H9 (cell line): ENCODE measurements around the gene LRRC15. TPM values are rescaled to one million over a fixed set of nuclear protein-coding genes. Genes with fewer than 3 reads are reported as not detected.

ENCODE experiments used
- DNase-seq: peaks from one replicate; pipeline ENCODE4 v3.0.0-alpha.2; 2017
- H2AFZ ChIP-seq: one replicate; pipeline ENCODE4 v1.6.1; 2013; ENCODE audit warnings: mild to moderate bottlenecking, low read length, control low read depth, moderate library complexity
- H2AK5ac ChIP-seq: 2 replicates; pipeline ENCODE4 v1.6.1; 2013; ENCODE audit warnings: low read length, control low read depth, mixed read lengths; ENCODE audit not compliant: insufficient read length
- H2BK120ac ChIP-seq: one replicate; pipeline ENCODE4 v1.6.1; 2013; ENCODE audit warnings: low read depth, mild to moderate bottlenecking, low read length, control low read depth, inconsistent platforms; ENCODE audit not compliant: poor library complexity, severe bottlenecking
- H2BK12ac ChIP-seq: 2 replicates; pipeline ENCODE4 v1.6.1; 2013; ENCODE audit warnings: low read length, control low read depth, mixed read lengths, low read depth; ENCODE audit not compliant: insufficient read length
- H2BK15ac ChIP-seq: 2 replicates; pipeline ENCODE4 v1.6.1; 2013; ENCODE audit warnings: low read depth, low read length, control low read depth
- H2BK20ac ChIP-seq: one replicate; pipeline ENCODE4 v1.6.1; 2013; ENCODE audit warnings: low read depth, mild to moderate bottlenecking, low read length, control low read depth, inconsistent platforms; ENCODE audit not compliant: poor library complexity, severe bottlenecking
- H2BK5ac ChIP-seq: 2 replicates; pipeline ENCODE4 v1.6.1; 2013; ENCODE audit warnings: low read length, control low read depth, mixed read lengths; ENCODE audit not compliant: insufficient read length
- H3K14ac ChIP-seq: 2 replicates; pipeline ENCODE4 v1.6.1; 2013; ENCODE audit warnings: low read length, control low read depth; ENCODE audit not compliant: insufficient read depth
- H3K18ac ChIP-seq: 2 replicates; pipeline ENCODE4 v1.6.1; 2013; ENCODE audit warnings: low read depth, mild to moderate bottlenecking, mixed read lengths, low read length, control low read depth; ENCODE audit not compliant: insufficient read length
- H3K23ac ChIP-seq: 2 replicates; pipeline ENCODE4 v1.6.1; 2013; ENCODE audit warnings: low read length, control low read depth, mixed read lengths, low read depth; ENCODE audit not compliant: insufficient read length
- H3K23me2 ChIP-seq: 2 replicates; pipeline ENCODE4 v1.6.1; 2013; ENCODE audit warnings: low read depth, mild to moderate bottlenecking, mixed read lengths, low read length, control low read depth; ENCODE audit not compliant: insufficient read length, poor library complexity, severe bottlenecking
- H3K27ac ChIP-seq: 2 replicates; pipeline ENCODE4 v1.5.1; 2013; ENCODE audit warnings: low read length, control low read depth, mixed read lengths, low read depth; ENCODE audit not compliant: insufficient read length
- H3K27me3 ChIP-seq: 2 replicates; pipeline ENCODE4 v1.6.1; 2013; ENCODE audit warnings: low read length, control low read depth, inconsistent platforms; ENCODE audit not compliant: insufficient read depth
- H3K4ac ChIP-seq: 2 replicates; pipeline ENCODE4 v1.6.1; 2013; ENCODE audit warnings: low read depth, mild to moderate bottlenecking, control low read depth, inconsistent platforms, low read length, moderate library complexity
- H3K4me1 ChIP-seq: 2 replicates; pipeline ENCODE4 v1.6.1; 2013; ENCODE audit warnings: low read length, control low read depth, inconsistent platforms; ENCODE audit not compliant: insufficient read depth
- H3K4me2 ChIP-seq: 2 replicates; pipeline ENCODE4 v1.6.1; 2013; ENCODE audit warnings: low read length, control low read depth, mixed read lengths; ENCODE audit not compliant: insufficient read length, insufficient read depth
- H3K56ac ChIP-seq: 2 replicates; pipeline ENCODE4 v1.6.1; 2013; ENCODE audit warnings: low read depth, mild to moderate bottlenecking, mixed read lengths, low read length, control low read depth; ENCODE audit not compliant: insufficient read length
- H3K79me1 ChIP-seq: 2 replicates; pipeline ENCODE4 v1.6.1; 2013; ENCODE audit warnings: low read depth, mild to moderate bottlenecking, moderate library complexity, low read length, control low read depth, inconsistent platforms; ENCODE audit not compliant: insufficient read depth, poor library complexity, severe bottlenecking
- H3K79me2 ChIP-seq: 2 replicates; pipeline ENCODE4 v1.6.1; 2013; ENCODE audit warnings: low read length, control low read depth, inconsistent platforms; ENCODE audit not compliant: insufficient read depth
- H3K9ac ChIP-seq: 2 replicates; pipeline ENCODE4 v1.6.1; 2013; ENCODE audit warnings: low read length, control low read depth, mixed read lengths; ENCODE audit not compliant: insufficient read length; ENCODE audit errors: extremely low read depth
- H3K9me3 ChIP-seq: one replicate; pipeline ENCODE4 v1.6.1; 2013; ENCODE audit warnings: low read depth, low read length, inconsistent platforms; ENCODE audit not compliant: control insufficient read depth
- H3T11ph ChIP-seq: one replicate; pipeline ENCODE4 v1.6.1; 2013; ENCODE audit warnings: mild to moderate bottlenecking, low read length, control low read depth, inconsistent platforms
- H4K20me1 ChIP-seq: one replicate; pipeline ENCODE4 v1.6.1; 2013; ENCODE audit not compliant: control insufficient read depth, insufficient read length, insufficient read depth
- H4K5ac ChIP-seq: 2 replicates; pipeline ENCODE4 v1.6.1; 2013; ENCODE audit warnings: low read depth, mild to moderate bottlenecking, mixed read lengths, low read length, control low read depth; ENCODE audit not compliant: insufficient read length
- H4K8ac ChIP-seq: replicated peaks from 2 replicates; pipeline ENCODE4 v1.6.1; 2013; ENCODE audit warnings: low read length, control low read depth, mixed read lengths, low read depth; ENCODE audit not compliant: insufficient read length
- H4K91ac ChIP-seq: 2 replicates; pipeline ENCODE4 v1.6.1; 2013; ENCODE audit warnings: low read depth, mild to moderate bottlenecking, moderate library complexity, mixed read lengths, low read length, control low read depth; ENCODE audit not compliant: insufficient read length
- H3K27ac Mint-ChIP-seq, 3 experiments: 2 replicates in 2 of 3; 3 replicates in 1 of 3; pipeline ENCODE4 v1.8.0; 2020 to 2021; ENCODE audit warnings: mixed read lengths in 3 of 3, mild to moderate bottlenecking in 1 of 3, moderate library complexity in 1 of 3
- H3K27me3 Mint-ChIP-seq: 2 replicates; pipeline ENCODE4 v1.8.0; 2021; ENCODE audit warnings: low read depth, mild to moderate bottlenecking, moderate library complexity, mixed read lengths
- H3K36me3 Mint-ChIP-seq, 3 experiments: 2 replicates in 2 of 3; 3 replicates in 1 of 3; pipeline ENCODE4 v1.8.0; 2020 to 2021; ENCODE audit warnings: low read depth in 3 of 3, mixed read lengths in 3 of 3; ENCODE audit not compliant: insufficient read depth in 1 of 3
- H3K4me1 Mint-ChIP-seq, 2 experiments: 2 replicates each; pipeline ENCODE4 v1.8.0; 2020; ENCODE audit warnings: mixed read lengths in 2 of 2
- H3K4me3 Mint-ChIP-seq, 2 experiments: 2 replicates in 1 of 2; 3 replicates in 1 of 2; pipeline ENCODE4 v1.8.0; 2020 to 2021; ENCODE audit warnings: mild to moderate bottlenecking in 2 of 2, mixed read lengths in 2 of 2, moderate library complexity in 1 of 2
- H3K9me3 Mint-ChIP-seq, 2 experiments: 2 replicates in 1 of 2; 3 replicates in 1 of 2; pipeline ENCODE4 v1.8.0; 2020; ENCODE audit warnings: mild to moderate bottlenecking in 2 of 2, mixed read lengths in 2 of 2, moderate library complexity in 1 of 2
- CTCF ChIP-seq: fragments of 200-600 bp; sonication (generic); conservative IDR thresholded peaks from 3 replicates; pipeline ENCODE4 v1.8.0; 2021; ENCODE audit warnings: antibody characterized with exemption, mild to moderate bottlenecking
- WGBS: extraction: QIAGEN DNeasy Blood & Tissue Kit; methylation state at CpG from one replicate; pipeline ENCODE4 v1.1.7; 2013; ENCODE audit warnings: missing lambda C conversion rate, low lambda C conversion rate, mixed read lengths; ENCODE audit not compliant: insufficient read length; ENCODE audit errors: extremely low coverage; 5-methylcytosine and 5-hydroxymethylcytosine counted together
- total RNA-seq: library from RNA; stranded (reverse); gene quantifications from 2 replicates; pipeline ENCODE4 v1.2.1, GENCODE V29; 2021

LRRC15 gene
- total RNA-seq, 1 experiment from 2014 or later, result 0.07 TPM

- Histone ChIP-seq H3K4ac (no peak overlapping the region), H3K23me2 (no peaks in the 10 kb centered on the region), H4K8ac (no peak overlapping the region), H2BK12ac (no peak overlapping the region), H3K27ac (no peak overlapping the region), H4K91ac (no peak overlapping the region), H3K4me1 (no peaks in the 10 kb centered on the region; the same call in 1 of the 2 replicates), H3K23ac (no peak overlapping the region), H3K14ac (no peak overlapping the region), H3K18ac (no peak overlapping the region), H4K5ac (no peak overlapping the region), H4K20me1 (no peaks in the 10 kb centered on the region), H3K79me2 (no peaks in the 10 kb centered on the region), H2BK120ac (no peak overlapping the region), H2AK5ac (no peak overlapping the region), H3K9ac (no peak overlapping the region), H3K27me3 (no peaks in the 10 kb centered on the region), H2AFZ (no peak overlapping the region), H2BK15ac (no peak overlapping the region), H3K56ac (no peak overlapping the region), H2BK5ac (no peak overlapping the region), H3T11ph (no peak overlapping the region), H3K79me1 (no peaks in the 10 kb centered on the region), H3K4me2 (no peak overlapping the region), H2BK20ac (no peak overlapping the region), H3K9me3 (no peaks in the 10 kb centered on the region)
- peaks cover 39 to 56% of the 10 kb centered on the region in 2 experiments for H3K4me1 Mint-ChIP-seq
- peak; percentile 22 for DNase-seq
- H3K27me3 Mint-ChIP-seq, result peaks cover 6% of the 10 kb centered on the region
- H3K27ac Mint-ChIP-seq, result no peak overlapping the region
- no peak for TF ChIP-seq CTCF
- WGBS, result no CpG with 5 or more reads among the region's 6 CpGs
- no peak overlapping the region for H3K4me3 Mint-ChIP-seq
- H3K9me3 Mint-ChIP-seq, result no peaks in the 10 kb centered on the region
- H3K36me3 Mint-ChIP-seq, result no peaks in the 10 kb centered on the region
Measured at GRCh38 chr3:194384156-194384555, 14.6 kb upstream of the LRRC15 start.
